NCI-H2081 (cell line): Measurements from ENCODE around the gene OR52K2.
"Not testable (repeated sequence)": the region's sequence is repeated elsewhere in the genome, so short reads cannot be mapped to it uniquely, and the experiment has no call there.

ENCODE experiments used
- DNase-seq, 2 experiments: peaks; one replicate each; lab custom pipeline; 2025; lab: John Stamatoyannopoulos, UW

The OR52K2 gene

DNA sequence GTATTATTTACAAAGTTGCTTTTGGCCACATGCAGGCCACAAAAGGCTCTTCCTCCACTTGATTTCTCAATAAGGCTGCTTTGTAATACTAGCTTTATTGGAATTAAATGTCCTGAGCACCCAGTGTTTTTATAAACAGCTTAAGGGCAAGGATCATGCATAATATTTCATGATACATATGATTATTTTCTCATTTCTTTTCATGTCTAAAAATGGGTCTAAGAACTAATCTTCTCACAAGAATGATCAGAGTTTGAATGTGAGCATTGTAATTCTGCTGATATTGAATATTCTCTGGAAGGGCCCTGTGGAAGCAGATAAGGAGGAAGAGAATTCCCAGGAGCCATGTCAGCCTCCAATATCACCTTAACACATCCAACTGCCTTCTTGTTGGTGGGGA lies at the start of gene OR52K2:
Gene OR52K2, plus strand, starts transcription at position 301 of the 400 bp plus-strand sequence. Its CDS starts 45 bp downstream, at position 346.
- no peak for DNase-seq

DNA sequence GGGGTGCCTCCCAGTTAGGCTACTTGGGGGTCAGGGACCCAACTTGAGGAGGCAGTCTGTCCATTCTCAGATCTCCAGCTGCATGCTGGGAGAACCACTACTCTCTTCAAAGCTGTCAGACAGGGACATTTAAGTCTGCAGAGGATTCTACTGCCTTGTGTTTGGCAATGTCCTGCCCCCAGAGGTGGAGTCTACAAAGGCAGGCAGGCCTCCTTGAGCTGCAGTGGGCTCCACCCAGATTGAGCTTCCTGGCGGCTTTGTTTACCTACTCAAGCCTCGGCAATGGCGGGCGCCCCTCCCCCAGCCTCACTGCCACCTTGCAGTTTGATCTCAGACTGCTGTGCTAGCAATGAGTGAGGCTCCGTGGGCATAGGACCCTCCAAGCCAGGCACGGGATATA lies 42.9 kb upstream of the OR52K2 start:
- DNase-seq: not testable (repeated sequence)

DNA sequence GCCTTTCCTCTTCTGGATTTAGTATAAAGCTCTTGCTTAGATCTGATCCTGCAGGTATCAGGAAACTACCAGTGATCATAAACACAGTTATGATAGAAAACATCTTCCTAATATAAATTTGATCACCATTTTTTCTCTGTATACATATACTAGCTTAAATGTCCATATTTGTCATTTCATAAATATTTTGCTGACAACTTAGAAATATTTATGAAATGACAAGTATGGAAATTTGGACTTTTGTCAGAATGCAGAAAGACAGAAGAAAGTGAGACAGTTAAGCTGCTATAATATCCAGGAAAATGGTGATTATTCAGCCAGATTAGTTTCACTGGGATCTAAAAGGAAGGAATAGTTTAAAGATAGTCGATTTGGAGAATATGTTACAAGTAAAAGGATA lies 32.8 kb upstream of the OR52K2 start:
- DNase-seq: no peak

DNA sequence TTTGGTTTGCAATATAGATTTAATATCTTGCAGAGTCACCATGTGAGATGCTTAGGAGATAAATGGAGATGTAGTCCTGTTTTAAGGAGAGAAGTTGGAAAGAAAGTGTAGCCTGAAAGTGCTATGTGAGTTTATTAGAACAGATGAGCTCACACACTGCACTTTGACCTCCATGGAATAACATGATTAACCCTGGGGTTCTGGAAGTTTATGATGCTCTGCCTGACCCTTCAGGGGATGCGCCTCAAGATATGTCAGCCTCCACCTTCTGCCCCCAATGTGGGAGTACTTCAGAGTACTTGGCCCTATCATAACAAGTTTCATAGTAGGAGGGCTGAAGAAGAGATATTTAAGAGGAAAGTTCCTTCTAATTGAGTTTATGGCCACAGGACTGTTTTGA lies 32.3 kb upstream of the OR52K2 start:
- DNase-seq: no peak

DNA sequence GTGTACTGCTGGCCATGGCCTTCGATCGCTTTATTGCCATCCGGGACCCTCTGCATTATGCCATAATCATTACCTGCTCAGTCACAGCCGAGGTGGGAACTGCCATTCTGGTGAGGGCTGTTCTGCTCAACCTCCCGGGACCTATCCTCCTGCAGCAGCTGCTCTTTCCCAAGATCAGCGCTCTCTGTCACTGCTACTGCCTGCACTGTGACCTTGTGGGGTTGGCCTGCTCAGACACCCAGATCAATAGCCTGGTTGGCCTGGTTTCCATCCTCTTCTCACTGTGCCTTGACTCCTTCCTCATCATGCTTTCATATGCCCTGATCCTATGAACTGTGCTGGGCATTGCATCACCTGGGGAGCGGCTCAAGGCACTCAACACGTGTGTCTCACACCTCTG lies 30.7 kb upstream of the OR52K2 start:
- DNase-seq: no peak

DNA sequence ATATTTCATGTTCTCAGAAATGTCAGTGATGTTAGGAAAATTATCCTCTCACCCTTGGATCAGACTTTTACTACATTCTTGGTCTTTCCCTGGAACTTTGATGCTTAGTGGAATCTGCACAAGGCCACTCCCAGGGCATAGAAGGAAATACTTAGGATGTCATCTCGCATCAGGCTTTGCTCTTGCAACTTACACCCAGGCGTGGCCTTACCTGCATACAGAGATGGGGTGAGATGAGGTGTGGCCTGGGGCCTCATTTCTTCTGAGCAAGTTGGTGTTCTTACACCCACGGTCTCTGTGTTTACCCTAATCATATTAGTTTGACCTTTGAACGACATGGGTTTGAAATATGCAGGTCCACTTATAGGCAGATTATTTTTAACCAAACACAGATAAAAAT lies 19.0 kb upstream of the OR52K2 start:
- no peak for DNase-seq

DNA sequence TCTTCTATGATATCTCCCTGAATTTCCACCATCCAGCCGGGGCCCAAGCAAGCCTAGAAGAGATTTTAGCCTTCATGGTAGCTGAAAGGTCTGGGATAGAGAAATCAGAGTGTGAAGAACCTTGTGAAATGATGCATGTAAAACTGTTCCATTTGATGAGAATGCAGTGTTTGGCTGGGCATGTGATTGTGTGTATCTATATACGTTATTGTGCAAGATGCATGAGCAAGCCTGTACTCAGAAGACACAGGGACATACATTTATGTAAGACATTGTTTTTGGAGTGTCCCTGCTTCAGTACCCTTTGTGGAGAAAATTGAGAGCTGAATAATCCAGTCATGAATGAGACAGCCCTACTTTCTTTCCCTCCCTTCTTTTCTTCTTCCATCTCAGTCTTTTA lies 15.2 kb upstream of the OR52K2 start:
- no peak for DNase-seq

DNA sequence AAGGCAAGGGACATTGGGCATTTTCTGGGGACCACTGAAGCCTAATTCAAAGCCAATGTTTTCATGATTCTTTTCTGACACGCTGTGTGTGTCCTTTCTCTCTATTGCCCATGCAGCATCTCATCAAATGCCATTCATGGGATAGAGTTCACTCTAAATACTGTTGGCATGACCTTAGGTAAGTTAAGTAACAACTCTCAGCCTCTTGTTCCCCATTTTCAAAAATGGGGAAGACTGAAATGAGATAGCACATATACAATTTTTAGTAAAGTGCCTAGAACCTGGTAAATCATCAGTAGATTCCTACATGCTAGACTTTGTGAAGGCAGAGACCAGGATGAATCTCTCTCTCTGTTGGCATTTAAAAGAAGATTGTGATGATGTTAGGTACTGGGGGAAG lies 12.7 kb upstream of the OR52K2 start:
- DNase-seq: no peak

DNA sequence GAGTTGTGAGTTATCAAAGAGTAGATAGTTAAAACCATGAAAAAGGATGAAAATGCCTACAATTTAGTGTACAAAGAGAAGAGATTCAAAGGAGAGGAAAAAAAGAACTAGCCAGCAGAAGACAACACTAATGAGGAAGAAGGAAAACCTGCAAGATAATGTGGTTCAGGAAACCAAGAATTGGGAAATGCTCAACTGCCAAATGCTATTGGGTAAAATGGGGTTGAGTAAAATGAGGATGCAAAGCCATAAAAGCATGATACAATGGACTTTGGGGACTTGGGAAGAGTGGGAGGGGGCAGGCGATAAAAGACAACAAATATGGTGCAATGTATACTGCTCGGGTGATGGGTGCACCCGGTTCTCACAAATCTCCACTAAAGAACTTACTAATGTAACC lies 7.6 kb upstream of the OR52K2 start:
- no peak for DNase-seq

DNA sequence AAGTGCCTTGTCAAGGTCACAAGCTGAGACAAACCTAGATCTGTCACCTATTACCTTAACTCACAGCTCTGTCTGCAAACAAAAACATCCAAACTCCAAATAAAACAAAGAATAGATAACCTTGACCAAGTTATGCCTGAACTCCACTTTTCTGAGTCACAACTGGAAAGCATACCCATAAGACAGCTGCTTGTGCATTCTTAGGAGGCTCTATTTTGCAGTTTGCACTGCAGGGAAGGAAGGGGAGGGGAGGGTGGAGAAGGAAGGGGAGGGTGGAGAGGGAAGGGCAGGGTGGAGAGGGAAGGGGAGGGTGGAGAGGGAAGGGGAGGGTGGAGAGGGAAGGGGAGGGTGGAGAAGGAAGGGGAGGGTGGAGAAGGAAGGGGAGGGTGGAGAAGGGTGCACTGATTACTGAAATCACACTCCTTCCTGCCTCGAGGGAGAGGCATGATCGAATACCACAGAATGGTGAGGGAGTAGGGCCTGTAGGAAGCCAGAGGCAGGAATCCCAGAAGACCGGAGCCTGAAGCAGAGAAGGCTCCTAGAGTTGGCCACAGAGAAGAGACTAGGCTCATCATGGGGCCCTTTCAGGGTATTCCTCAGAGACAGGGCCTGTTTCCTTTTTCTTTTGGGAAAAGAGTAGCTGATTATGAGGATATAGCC lies 5.7 kb upstream of the OR52K2 start:
- DNase-seq: no peak

DNA sequence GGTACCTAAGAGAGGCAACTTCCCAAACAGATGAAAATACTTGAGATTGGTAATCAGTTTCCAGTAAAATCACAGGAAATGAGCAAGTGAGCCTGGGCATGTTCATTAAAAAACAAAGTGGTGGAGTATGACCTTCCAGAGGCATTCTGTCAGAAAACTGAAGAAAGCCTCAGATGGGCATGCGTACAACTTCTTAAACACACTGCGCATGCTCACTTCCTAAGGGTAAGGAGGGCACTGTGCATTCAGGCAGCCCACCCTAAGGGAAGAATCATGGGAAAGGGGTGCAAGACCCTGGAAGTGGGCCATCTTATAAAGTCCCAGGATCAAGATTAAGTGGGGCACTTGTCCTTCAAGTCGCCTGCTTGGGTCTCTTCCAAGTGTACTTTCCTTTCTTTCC lies 4.0 kb downstream of the OR52K2 start:
- no peak for DNase-seq

DNA sequence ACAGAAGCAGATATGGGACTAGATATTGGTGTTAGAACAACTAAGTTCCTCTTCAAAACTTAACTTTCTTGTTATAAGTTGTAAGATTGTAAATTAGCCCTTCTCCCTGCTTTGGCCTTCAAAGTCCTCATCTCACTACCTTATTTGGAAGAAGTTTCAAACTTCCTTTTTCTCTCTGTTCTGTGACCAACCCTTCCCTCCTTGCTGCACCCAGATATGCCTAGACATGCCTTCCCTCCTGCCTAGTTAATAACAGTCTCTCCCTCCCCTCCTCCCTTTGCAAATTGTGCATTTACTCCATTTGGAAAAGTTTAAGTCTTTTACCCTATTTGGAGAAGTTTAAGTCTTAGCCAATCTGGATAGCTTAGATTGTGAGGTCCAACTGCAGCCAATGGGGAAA lies 4.9 kb downstream of the OR52K2 start:
- no peak for DNase-seq

DNA sequence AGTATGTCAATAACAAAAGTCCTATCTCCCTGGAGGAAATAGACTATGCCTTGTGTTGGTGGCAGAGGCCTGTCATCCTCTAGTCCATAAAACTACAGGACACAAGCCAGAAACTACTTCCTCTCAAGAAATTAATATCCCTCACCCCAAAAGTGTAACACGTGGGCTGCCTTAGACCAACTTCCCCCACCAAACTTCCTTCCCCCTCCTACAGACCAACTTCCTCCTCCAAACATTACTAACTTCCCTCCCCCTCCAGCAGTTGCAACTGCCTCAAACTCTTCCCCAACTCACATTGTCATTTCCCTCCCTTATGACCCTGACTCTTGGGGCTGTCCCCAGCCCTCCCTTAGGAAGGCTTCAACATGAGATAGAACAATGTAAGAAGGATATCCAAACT lies 6.3 kb downstream of the OR52K2 start:
- DNase-seq: no peak

DNA sequence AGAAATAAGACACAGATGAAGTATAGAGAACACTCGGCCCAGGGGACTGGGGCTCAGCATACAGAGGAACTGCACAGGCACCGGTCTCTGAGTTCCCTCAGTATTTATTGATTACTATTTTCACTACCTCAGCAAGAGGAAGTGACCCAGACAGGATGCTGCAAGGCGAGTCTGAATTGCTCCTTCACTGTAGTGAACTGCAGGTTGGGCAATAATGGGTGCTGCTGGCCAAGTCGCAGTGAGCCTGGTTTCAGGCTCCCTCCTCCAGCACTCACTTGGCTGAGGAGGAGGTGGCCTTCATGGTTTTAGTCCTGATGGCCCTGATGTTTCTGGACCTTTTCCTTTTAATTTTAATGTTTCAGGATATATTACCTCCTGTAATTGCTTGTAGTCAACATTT lies 10.4 kb downstream of the OR52K2 start:
- no peak for DNase-seq

DNA sequence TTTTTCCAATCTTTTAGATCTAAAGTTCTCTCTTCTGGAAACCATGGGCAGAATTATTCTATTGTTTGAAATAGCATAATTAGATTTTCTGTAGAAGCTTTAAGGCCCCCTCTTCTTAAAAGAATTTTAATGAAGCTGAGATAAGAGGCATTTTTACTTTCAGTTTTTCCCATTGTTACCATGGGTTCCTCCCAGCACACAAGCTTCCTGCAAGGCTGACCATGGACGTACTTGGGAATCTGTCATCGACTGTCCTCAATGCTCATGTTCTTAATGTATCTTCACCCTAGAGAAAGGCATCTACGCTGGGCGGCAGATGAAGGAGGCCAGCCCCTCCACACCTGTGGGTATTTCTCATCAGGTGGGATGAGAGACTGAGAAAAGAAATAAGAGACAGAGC lies 11.1 kb downstream of the OR52K2 start:
- no peak for DNase-seq

DNA sequence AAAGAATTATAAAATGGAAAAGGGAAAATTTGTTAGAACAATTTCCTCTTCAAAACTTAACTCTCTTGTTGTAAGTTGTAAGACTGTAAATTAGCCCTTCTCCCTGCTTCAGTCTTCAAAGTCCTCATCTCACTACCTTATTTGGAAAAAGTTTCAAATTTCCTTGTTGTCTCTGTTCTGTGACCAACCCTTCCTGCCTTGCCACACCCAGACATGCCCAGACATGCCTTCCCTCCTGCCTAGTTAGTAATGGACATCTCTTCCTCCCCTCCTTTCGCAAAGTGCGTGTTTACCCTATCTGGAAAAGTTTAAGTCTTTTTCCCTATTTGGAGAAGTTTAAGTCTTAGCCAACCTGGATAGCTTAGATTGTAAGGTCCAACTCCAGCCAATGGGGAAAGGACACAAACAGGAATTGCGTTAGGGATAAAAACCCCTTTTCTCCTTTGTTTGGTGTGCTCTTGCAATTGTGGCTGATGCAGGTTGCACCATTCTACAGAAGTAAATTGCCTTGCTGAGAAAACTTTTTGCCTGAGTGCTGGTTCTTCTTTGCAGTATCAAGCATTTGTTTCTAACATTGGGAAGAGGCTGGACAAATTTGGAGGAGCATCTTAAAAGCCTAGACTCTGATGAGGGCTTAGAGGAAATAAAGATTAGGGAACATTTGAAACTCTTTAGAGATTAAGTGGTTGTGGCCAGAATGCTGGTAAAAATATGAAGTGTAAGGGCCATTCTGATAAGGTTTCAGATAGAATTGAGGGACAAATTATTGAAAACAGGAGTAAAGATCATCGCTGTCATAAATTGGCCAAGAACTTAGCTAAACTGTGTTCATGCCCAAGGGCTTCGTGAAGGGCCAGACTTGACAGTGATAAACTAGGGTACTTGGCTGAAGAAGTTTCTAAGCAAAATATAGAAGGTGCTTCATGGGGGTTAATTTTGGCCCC lies 15.4 kb downstream of the OR52K2 start:
- DNase-seq: no peak

DNA sequence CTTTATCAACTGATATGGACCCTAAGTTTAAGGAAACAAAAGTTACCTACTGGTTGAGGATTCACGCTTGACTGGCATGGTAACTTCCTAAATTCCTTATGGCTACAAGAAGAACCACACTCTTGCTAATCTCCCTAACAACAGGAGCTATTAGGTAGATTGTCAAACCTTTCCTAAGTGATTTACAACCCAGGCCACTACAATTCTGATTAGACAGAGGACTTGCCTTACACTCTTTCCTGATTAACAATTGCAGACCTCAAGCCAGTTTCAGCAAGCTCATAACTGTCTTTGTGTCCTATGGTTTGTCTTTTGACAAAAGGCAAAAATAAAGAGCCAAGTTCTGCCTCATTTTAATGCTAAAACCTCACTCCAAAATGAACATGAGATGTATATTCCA lies 16.3 kb downstream of the OR52K2 start:
- no peak for DNase-seq

DNA sequence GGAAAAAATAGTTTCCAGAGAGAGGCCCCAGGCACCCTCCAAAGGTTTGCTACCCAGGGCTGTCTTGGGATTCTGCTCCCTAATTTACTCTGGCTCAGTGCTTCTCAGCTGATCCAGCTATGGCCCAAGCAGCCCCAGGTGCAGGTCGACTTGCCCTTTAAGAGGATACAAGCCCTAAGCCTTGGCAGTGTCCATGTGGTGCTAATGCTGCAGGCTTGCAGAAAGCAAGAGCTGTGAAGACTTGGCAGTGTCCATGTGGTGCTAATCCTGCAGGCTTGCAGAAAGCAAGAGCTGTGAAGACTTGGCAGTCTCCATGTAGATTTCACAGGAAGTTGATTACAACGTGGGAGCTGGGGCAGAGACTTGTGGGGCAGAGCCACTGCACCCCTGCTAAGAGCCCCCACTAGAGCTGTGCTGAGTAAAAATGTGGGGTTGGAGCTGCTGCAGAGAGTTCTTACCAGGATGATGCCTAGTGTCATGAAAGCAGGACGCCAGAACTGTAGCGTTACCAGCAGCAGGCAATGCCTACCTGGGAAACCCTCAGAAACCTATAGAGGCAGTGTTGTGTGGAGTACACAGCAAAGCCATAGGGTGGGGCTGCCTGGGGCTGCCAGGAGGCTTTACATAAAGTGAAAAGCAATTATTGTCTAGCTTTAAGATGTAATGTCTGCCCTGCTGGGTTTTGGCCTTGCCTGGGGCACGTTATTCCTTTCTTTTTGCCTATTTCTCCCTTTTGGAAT lies 17.2 kb downstream of the OR52K2 start:
- DNase-seq: no peak

DNA sequence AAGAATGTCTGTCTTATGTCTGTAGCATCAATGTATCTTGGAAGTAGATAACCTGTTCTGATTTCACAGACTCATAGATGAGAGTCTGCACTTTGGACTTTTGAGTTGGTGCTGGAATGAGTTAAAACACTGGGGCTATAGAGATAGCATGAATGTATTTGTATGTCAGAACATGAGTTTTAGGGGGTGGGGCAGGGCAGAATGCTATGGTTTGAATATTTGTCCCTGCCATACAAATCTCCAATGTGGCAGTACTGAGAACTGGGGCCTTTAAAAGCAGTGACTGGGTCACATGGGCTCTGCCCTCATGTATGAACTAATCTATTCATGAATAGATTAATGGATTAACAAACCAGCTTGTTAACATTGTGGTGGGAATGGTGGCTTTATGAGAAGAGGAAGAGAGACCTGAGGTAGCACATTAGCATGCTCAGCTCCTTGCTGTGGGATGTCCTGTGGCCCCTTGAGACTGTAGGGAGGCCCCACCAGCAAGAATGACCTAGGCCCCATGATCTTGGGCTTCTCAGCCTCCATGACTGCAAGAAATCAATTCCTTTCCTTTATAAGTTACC lies 17.9 kb downstream of the OR52K2 start:
- no peak for DNase-seq

DNA sequence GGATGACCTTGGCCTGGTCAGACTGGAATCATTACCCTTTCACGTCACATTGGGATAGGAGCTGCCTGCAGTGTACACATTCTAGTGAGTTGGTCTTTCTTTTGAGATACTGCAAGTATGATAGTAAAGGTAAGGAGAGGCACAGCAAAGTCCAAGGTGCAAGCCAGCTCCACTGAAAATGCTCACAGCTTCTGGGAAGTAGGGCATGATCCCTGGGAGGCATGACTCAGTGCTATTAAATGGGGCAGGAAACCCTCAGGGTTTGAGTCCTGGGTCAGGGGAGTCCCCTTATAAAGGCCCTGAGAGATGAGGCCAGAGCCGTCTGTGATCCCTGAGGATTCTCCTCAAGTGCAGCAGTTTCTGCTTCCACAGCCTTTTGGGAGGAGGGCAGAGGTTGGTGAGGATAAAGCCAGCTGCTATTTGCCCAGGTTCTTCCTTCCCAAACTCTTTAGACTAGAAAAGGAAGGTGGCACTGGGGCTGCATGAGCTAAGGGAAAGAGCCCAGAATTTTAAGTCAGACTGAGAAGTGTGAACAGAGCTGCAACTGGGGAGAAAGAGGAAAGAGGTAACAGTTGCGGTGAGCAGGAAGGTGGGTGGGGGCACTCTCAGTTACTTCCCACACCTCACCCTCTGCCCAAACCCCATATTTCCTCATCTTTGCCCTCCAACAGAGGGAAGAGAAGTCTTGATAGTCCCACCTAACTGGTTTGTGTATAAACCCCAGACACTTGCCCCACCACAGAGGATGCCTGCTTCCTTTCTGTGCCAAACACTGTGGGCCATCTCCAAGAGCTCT lies 18.9 kb downstream of the OR52K2 start:
- DNase-seq: no peak

DNA sequence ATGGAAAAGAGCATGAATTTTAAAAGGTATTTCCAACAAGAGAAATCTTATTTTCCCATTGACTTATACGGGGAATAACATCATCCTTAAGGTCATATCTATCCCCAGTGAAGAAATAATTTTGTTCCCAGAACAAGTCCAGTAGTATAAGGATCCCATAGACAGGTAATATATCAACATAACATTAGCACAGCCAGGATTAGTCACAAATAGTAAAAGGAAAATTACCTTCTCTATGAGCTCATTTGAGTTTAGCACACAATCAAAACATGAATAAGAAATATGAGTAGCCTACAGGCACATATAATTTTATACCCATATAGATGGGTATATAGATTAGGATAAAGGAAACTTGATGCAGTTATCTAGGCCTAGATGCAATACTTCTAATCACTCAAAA lies 30.5 kb downstream of the OR52K2 start:
- no peak for DNase-seq
